ENCODE data around the gene TBX21. TPM values are rescaled to one million over a fixed set of nuclear protein-coding genes. Genes with fewer than 3 reads are reported as not detected.
"Not testable (repeated sequence)": the region's sequence is repeated elsewhere in the genome, so short reads cannot be mapped to it uniquely, and the experiment has no call there.

Gene TBX21
- total RNA-seq, 4 donors from 2014 or later, result 1.1 to 4.5 (median 2.9) TPM; not detected in 1

DNA sequence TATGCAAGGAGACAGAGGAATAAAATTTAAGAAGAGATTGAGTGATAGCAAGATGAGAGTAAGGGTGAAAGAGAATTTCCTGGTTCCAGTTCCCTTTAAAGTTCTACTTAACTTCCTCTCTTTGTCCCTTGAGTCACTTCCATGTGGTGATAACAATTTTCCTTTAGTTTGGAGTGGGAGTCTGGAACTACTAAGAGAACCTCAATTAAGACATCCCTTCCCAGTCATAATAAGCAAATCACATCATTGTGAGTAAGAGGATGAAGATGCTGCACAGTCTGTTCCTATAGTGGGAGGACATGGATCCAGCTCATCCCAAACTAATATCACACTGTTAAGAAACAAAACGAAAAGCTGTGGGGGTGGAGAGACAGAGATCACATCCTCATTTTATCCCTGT is 24.4 kb downstream of the TBX21 start:
- H3K9me3 ChIP-seq, result peaks cover 0 to 22% (median 7%) of the 10 kb centered on the region in 3 donors
- no peak overlapping the region for H3K27ac ChIP-seq
- DNase-seq, result no peak
- no peaks in the 10 kb centered on the region for H3K36me3 ChIP-seq
- no peak for TF ChIP-seq POLR2A (IDR thresholded peaks at IDR 0.05)
- TF ChIP-seq, protein P1, sequence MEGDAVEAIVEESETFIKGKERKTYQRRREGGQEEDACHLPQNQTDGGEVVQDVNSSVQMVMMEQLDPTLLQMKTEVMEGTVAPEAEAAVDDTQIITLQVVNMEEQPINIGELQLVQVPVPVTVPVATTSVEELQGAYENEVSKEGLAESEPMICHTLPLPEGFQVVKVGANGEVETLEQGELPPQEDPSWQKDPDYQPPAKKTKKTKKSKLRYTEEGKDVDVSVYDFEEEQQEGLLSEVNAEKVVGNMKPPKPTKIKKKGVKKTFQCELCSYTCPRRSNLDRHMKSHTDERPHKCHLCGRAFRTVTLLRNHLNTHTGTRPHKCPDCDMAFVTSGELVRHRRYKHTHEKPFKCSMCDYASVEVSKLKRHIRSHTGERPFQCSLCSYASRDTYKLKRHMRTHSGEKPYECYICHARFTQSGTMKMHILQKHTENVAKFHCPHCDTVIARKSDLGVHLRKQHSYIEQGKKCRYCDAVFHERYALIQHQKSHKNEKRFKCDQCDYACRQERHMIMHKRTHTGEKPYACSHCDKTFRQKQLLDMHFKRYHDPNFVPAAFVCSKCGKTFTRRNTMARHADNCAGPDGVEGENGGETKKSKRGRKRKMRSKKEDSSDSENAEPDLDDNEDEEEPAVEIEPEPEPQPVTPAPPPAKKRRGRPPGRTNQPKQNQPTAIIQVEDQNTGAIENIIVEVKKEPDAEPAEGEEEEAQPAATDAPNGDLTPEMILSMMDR (IDR thresholded peaks at IDR 0.05), result no peak
- no peaks in the 10 kb centered on the region for H3K4me1 ChIP-seq
- intact Hi-C loops (cut with DNase I), result no loop called here
- WGBS, 2 donors, result 20 to 38% methylated on average over 1 of the region's 1 CpG
- H3K27me3 ChIP-seq, result peaks cover 0 to 59% (median 0%) of the 10 kb centered on the region in 4 donors
- H3K4me3 ChIP-seq, result no peak overlapping the region

DNA sequence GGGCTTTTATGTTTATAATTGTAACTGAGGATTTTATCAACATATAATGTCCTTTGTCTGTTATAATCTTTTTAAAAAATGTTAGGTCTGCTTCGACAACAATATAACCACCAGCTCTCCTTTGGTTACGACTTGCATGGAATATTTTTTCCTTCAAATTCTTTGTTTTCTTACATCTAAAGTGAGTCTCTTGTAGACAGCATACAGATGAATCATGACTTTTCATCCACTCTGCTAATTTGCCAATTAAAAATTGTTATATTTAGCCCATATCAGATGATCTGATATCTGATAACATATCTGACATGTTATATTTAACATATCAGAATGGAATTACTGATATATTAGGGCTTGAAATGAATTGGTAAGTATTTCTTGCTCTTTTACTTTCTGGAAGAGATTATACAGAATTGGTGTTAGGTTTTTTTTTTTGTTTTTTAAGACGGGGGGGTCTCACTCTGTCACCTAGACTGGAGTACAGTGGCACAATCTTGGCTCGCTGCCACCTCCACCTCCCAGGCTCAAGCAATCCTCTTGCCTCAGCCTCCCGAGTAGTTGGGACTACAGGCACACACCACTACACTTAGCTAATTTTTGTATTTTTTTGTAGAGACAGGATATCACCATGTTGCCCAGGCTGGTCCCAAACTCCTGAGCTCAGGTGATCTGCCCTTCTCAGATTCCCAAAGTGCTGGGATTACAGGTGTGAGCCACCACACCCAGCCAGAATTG is 27.5 kb downstream of the TBX21 start:
- H3K27me3 ChIP-seq, result peaks cover 0 to 38% (median 0%) of the 10 kb centered on the region in 4 donors
- H3K9me3 ChIP-seq, result peaks cover 0 to 22% (median 7%) of the 10 kb centered on the region in 3 donors
- intact Hi-C loops (cut with DNase I), result no loop called here
- H3K36me3 ChIP-seq, result no peaks in the 10 kb centered on the region
- no peak for DNase-seq
- TF ChIP-seq, protein P1 (IDR thresholded peaks at IDR 0.05), result no peak
- no peak for TF ChIP-seq POLR2A (IDR thresholded peaks at IDR 0.05)
- H3K27ac ChIP-seq, result no peak overlapping the region
- no peaks in the 10 kb centered on the region for H3K4me1 ChIP-seq
- H3K4me3 ChIP-seq, result no peak overlapping the region
- WGBS, 2 donors, result 64 to 74% methylated on average over 5 of the region's 5 CpGs

DNA sequence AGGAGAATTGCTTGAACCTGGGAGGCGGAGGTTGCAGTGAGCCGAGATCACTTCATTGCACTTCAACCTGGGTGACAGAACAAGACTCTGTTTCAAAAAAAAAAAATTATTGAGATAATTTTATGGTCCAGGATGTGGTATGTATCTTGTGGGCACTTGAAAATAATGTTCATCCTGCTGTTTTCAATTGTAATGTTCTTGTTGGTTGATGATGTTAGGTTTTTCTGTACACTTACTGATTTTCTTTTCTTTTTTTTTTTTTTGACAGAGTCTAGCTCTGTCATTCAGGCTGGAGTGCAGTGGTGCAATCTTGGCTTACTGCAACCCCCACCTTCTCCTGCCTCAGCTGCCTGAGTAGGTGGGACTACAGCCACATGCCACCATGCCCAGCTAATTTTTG is 29.7 kb downstream of the TBX21 start:
- H3K27me3 ChIP-seq, result peaks cover 0 to 36% (median 0%) of the 10 kb centered on the region in 4 donors
- H3K4me1 ChIP-seq, result no peaks in the 10 kb centered on the region
- DNase-seq, result no peak
- no peak overlapping the region for H3K4me3 ChIP-seq
- 87 to 96% methylated on average over 2 of the region's 2 CpGs for WGBS, 2 donors
- TF ChIP-seq, protein P1 (IDR thresholded peaks at IDR 0.05), result no peak
- TF ChIP-seq POLR2A (IDR thresholded peaks at IDR 0.05), result no peak
- intact Hi-C loops (cut with DNase I), result no loop called here
- H3K27ac ChIP-seq, result no peak overlapping the region
- peaks cover 0 to 16% (median 7%) of the 10 kb centered on the region in 3 donors for H3K9me3 ChIP-seq
- H3K36me3 ChIP-seq, result no peaks in the 10 kb centered on the region

DNA sequence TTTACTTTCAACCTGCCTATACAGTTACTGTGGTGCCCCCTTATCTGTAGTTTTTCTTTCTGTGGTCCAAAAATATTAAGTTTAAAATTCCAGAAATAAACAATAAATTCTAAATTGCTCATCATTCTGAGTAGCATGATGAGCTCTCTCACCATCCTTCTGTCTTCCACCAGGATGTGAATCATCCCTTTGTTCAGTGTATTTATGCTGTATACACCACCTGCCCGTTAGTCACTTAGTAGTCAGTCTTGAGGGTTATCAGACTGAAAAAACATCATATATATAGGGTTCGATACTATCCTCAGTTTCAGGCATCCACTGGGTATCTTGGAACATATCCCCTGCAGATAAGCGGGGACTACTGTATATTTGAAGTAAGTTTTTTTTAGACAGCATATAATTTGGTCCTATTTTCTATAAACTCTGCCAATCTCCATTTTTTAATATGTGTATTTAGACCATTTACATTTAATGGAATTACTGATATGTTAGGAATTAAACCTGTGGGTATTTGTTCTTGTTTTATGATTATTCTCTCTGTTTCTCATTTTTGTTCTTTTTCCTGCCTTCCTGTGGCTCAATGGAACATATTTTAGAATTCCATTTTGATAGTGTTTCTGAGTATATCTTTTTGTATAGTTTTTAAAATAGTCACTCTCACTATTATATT is 31.0 kb downstream of the TBX21 start:
- DNase-seq, result no peak
- H3K27me3 ChIP-seq, result peaks cover 0 to 37% (median 0%) of the 10 kb centered on the region in 4 donors
- no peaks in the 10 kb centered on the region for H3K36me3 ChIP-seq
- intact Hi-C loops (cut with DNase I), result no loop called here
- no peak overlapping the region for H3K27ac ChIP-seq
- TF ChIP-seq, protein P1 (IDR thresholded peaks at IDR 0.05), result no peak
- TF ChIP-seq POLR2A (IDR thresholded peaks at IDR 0.05), result no peak
- peaks cover 0 to 16% (median 7%) of the 10 kb centered on the region in 3 donors for H3K9me3 ChIP-seq
- H3K4me3 ChIP-seq, result no peak overlapping the region
- 46 to 62% methylated on average over 3 of the region's 3 CpGs for WGBS, 2 donors
- no peaks in the 10 kb centered on the region for H3K4me1 ChIP-seq

DNA sequence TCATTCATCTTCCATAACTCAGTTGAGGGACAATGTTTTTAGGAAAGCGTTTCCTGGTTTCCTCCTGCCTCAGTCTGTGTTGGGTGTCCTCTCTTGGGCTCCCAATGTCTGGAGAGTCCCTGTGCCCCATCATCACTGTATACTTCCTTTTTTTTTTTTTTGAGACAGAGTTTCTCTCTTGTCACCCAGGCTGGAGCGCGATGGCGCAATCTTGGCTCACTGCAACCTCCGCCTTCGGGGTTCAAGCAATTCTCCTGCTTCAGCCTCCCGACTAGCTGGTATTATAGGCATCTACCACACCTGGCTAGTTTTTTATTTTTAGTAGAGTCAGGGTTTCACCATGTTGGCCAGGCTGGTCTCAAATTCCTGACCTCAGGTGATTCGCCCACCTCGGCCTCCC is 40.6 kb downstream of the TBX21 start:
- WGBS, 2 donors, result 88 to 90% methylated on average over 9 of the region's 9 CpGs
- DNase-seq; H3K4me3 ChIP-seq; H3K27ac ChIP-seq; H3K9me3 ChIP-seq; H3K36me3 ChIP-seq; H3K4me1 ChIP-seq; intact Hi-C loops (cut with DNase I): not testable (repeated sequence)
- H3K27me3 ChIP-seq, result peaks cover 5 to 78% (median 7%) of the 10 kb centered on the region in 4 donors
